PC-9 (cell line): ENCODE results near the gene PSKH1.

Experiments used
- EZH2 ChIP-seq: fragments of 200-600 bp; sonication (generic); IDR thresholded peaks from 2 replicates; pipeline ENCODE4 v1.8.0; 2017; ENCODE audit warnings: antibody characterized with exemption, low read depth
- TF ChIP-seq, protein P1 (sequence below): fragments of 200-600 bp; sonication (generic); conservative IDR thresholded peaks from 2 replicates; pipeline ENCODE4 v1.6.1; 2017; ENCODE audit warnings: mixed run types, antibody characterized with exemption, mild to moderate bottlenecking, moderate library complexity

DNA sequence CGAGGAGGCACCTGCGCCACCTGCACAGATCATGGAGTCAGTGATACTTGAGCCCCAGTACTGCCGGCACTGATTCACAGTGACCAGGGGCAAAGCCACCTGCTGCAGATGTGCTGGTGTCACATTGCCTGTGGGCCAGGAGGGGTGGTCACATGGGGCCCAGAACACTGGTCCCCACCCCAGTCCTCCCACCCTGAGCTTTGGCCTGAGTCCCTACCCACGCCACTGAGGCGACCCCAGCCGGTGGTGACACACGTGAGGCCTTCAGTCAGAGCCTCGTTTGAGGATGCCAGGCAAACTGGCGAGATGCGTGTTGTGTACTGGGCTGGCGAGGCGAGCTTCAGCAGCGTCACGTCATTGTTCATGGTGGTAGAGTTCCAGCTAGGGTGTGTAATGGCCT, 37.1 kb downstream of the PSKH1 start:
- no peak for TF ChIP-seq EZH2
- TF ChIP-seq, protein P1, sequence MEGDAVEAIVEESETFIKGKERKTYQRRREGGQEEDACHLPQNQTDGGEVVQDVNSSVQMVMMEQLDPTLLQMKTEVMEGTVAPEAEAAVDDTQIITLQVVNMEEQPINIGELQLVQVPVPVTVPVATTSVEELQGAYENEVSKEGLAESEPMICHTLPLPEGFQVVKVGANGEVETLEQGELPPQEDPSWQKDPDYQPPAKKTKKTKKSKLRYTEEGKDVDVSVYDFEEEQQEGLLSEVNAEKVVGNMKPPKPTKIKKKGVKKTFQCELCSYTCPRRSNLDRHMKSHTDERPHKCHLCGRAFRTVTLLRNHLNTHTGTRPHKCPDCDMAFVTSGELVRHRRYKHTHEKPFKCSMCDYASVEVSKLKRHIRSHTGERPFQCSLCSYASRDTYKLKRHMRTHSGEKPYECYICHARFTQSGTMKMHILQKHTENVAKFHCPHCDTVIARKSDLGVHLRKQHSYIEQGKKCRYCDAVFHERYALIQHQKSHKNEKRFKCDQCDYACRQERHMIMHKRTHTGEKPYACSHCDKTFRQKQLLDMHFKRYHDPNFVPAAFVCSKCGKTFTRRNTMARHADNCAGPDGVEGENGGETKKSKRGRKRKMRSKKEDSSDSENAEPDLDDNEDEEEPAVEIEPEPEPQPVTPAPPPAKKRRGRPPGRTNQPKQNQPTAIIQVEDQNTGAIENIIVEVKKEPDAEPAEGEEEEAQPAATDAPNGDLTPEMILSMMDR: no peak
